H1 (cell line): ENCODE measurements around the gene OPCML. TPM values are rescaled to one million over a fixed set of nuclear protein-coding genes. Genes with fewer than 3 reads are reported as not detected.

Source experiments
- CTCF ChIA-PET: fragments of 300-600 bp; sonication (Branson Sonifier 250); formaldehyde crosslinking; loops from one replicate; lab custom pipeline; 2021; ENCODE audit not compliant: partially characterized antibody; lab: Charles Lee
- POLR2A ChIA-PET: fragments of 300-600 bp; sonication (Branson Sonifier 250); formaldehyde crosslinking; loops from one replicate; lab custom pipeline; 2021; ENCODE audit warnings: inconsistent platforms; ENCODE audit not compliant: partially characterized antibody; lab: Charles Lee
- DNase-seq, 2 experiments: peaks; one replicate each; pipeline versions ENCODE4 v3.0.0 to v3.0.0-alpha.2; 2010 to 2022; ENCODE audit warnings: low spot score in 2 of 2, low read depth in 1 of 2, mixed read lengths in 1 of 2
- FAIRE-seq: peaks from 2 replicates; lab custom pipeline; 2011; peaks lifted over from hg19 to GRCh38; lab: Jason Lieb, UNC
- H2AFZ ChIP-seq: 2 replicates; pipeline ENCODE4 v1.8.1; 2012; ENCODE audit warnings: low read length, inconsistent platforms
- H2AK5ac ChIP-seq: 2 replicates; pipeline ENCODE4 v1.6.1; 2013; ENCODE audit warnings: low read depth, low read length
- H2BK120ac ChIP-seq: replicated peaks from 2 replicates; pipeline ENCODE3; 2013; ENCODE audit warnings: low read depth, low read length, inconsistent platforms
- H2BK12ac ChIP-seq: 2 replicates; pipeline ENCODE4 v1.6.1; 2013; ENCODE audit warnings: low read depth, low read length
- H2BK15ac ChIP-seq: 2 replicates; pipeline ENCODE4 v1.6.1; 2013; ENCODE audit warnings: low read length
- H2BK20ac ChIP-seq: 2 replicates; pipeline ENCODE4 v1.6.1; 2013; ENCODE audit warnings: low read length
- H2BK5ac ChIP-seq: 2 replicates; pipeline ENCODE4 v1.6.1; 2013; ENCODE audit warnings: low read depth, low read length
- H3K14ac ChIP-seq: 2 replicates; pipeline ENCODE4 v1.6.1; 2013; ENCODE audit warnings: inconsistent platforms; ENCODE audit not compliant: insufficient read length
- H3K18ac ChIP-seq: 2 replicates; pipeline ENCODE4 v1.6.1; 2013; ENCODE audit warnings: low read length; ENCODE audit errors: extremely low read depth
- H3K23ac ChIP-seq: 2 replicates; pipeline ENCODE4 v1.6.1; 2013; ENCODE audit warnings: inconsistent platforms; ENCODE audit not compliant: insufficient read length
- H3K23me2 ChIP-seq: 2 replicates; pipeline ENCODE4 v1.6.1; 2013; ENCODE audit warnings: low read depth, low read length
- H3K27ac ChIP-seq: 2 replicates; pipeline ENCODE4 v1.6.1; 2011; ENCODE audit warnings: low read depth, low read length, inconsistent platforms
- H3K27me3 ChIP-seq, 4 experiments: replicated peaks in 1 of 4; 1 replicate in 1 of 4; 2 replicates in 3 of 4; pipeline versions ENCODE4 v1.6.1 to v1.8.1; 2011 to 2013; ENCODE audit warnings: low read length in 3 of 4, mild to moderate bottlenecking in 3 of 4, inconsistent platforms in 2 of 4, mixed read lengths in 2 of 4, moderate library complexity in 1 of 4; ENCODE audit not compliant: control insufficient read depth in 3 of 4, insufficient read depth in 3 of 4; ENCODE audit errors: extremely low read depth in 1 of 4
- H3K36me3 ChIP-seq, 4 experiments: 2 replicates each; pipeline versions ENCODE4 v1.6.1 to v1.8.1; 2011 to 2013; ENCODE audit warnings: mild to moderate bottlenecking in 4 of 4, low read length in 3 of 4, moderate library complexity in 2 of 4, control low read depth in 1 of 4, inconsistent platforms in 1 of 4; ENCODE audit not compliant: insufficient read depth in 4 of 4, control insufficient read depth in 2 of 4
- H3K4ac ChIP-seq: replicated peaks from 2 replicates; pipeline ENCODE3; 2013; ENCODE audit warnings: low read length, low read depth, mixed read lengths, inconsistent platforms; ENCODE audit not compliant: insufficient read length
- H3K4me1 ChIP-seq, 4 experiments: replicated peaks in 1 of 4; 1 replicate in 1 of 4; 2 replicates in 3 of 4; pipeline versions ENCODE4 v1.6.1 to v1.8.1; 2011 to 2013; ENCODE audit warnings: low read length in 3 of 4, inconsistent platforms in 2 of 4, mixed read lengths in 1 of 4; ENCODE audit not compliant: insufficient read depth in 4 of 4, control insufficient read depth in 3 of 4
- H3K4me2 ChIP-seq, 2 experiments: 2 replicates each; pipeline versions ENCODE4 v1.6.1 to v1.8.1; 2011 to 2013; ENCODE audit warnings: low read depth in 2 of 2, low read length in 2 of 2, control low read depth in 1 of 2, inconsistent platforms in 1 of 2, mild to moderate bottlenecking in 1 of 2; ENCODE audit not compliant: insufficient read depth in 1 of 2
- H3K4me3 ChIP-seq, 4 experiments: fragments of 200-600, 300-600 bp in 1 of 4; sonication (generic), shearing (Covaris generic), sonication (Bioruptor Twin) in 1 of 4; 2 replicates each; pipeline versions ENCODE4 v1.5.1 to v1.8.1; 2011 to 2016; ENCODE audit warnings: low read length in 4 of 4, low read depth in 3 of 4, control low read depth in 2 of 4, inconsistent platforms in 2 of 4, mild to moderate bottlenecking in 2 of 4, mixed read lengths in 1 of 4, moderate library complexity in 1 of 4; ENCODE audit not compliant: insufficient read depth in 2 of 4; ENCODE audit errors: extremely low read depth in 1 of 4
- H3K56ac ChIP-seq: replicated peaks from 2 replicates; pipeline ENCODE3; 2013; ENCODE audit warnings: low read depth, mild to moderate bottlenecking, mixed read lengths, low read length, inconsistent platforms; ENCODE audit not compliant: insufficient read length
- H3K79me1 ChIP-seq: 2 replicates; pipeline ENCODE4 v1.6.1; 2013; ENCODE audit warnings: low read depth, low read length, control low read depth
- H3K79me2 ChIP-seq, 2 experiments: 2 replicates each; pipeline versions ENCODE4 v1.6.1 to v1.8.1; 2012 to 2013; ENCODE audit warnings: low read length in 2 of 2, mild to moderate bottlenecking in 2 of 2, inconsistent platforms in 1 of 2; ENCODE audit not compliant: insufficient read depth in 2 of 2, control insufficient read depth in 1 of 2
- H3K9ac ChIP-seq, 4 experiments: replicated peaks in 1 of 4; 1 replicate in 1 of 4; 2 replicates in 3 of 4; pipeline versions ENCODE4 v1.6.1 to v1.8.1; 2011 to 2013; ENCODE audit warnings: low read depth in 3 of 4, low read length in 3 of 4, control low read depth in 2 of 4, mild to moderate bottlenecking in 2 of 4, moderate library complexity in 2 of 4, inconsistent platforms in 1 of 4; ENCODE audit errors: extremely low read depth in 1 of 4
- H3K9me3 ChIP-seq, 2 experiments: 2 replicates each; pipeline versions ENCODE4 v1.6.1 to v1.8.1; 2012 to 2013; ENCODE audit warnings: mild to moderate bottlenecking in 2 of 2, moderate library complexity in 2 of 2, control low read depth in 1 of 2, inconsistent platforms in 1 of 2, low read depth in 1 of 2, low read length in 1 of 2, mixed read lengths in 1 of 2; ENCODE audit not compliant: insufficient read depth in 2 of 2
- H4K20me1 ChIP-seq, 2 experiments: replicated peaks in 1 of 2; 2 replicates each; pipeline versions ENCODE3 to v1.8.1; 2011 to 2013; ENCODE audit warnings: inconsistent platforms in 2 of 2, low read length in 2 of 2, mild to moderate bottlenecking in 1 of 2; ENCODE audit not compliant: insufficient read depth in 2 of 2, control insufficient read depth in 1 of 2
- H4K5ac ChIP-seq: 2 replicates; pipeline ENCODE4 v1.6.1; 2013; ENCODE audit warnings: low read length, low read depth, mixed read lengths, inconsistent platforms; ENCODE audit not compliant: insufficient read length
- H4K8ac ChIP-seq: 2 replicates; pipeline ENCODE4 v1.8.0; 2013; ENCODE audit warnings: mild to moderate bottlenecking, moderate library complexity, low read length, inconsistent platforms; ENCODE audit not compliant: insufficient read depth; ENCODE audit errors: extremely low read depth
- H4K91ac ChIP-seq: replicated peaks from 2 replicates; pipeline ENCODE3; 2013; ENCODE audit warnings: low read length, mixed read lengths, inconsistent platforms; ENCODE audit not compliant: insufficient read length
- CHD2 ChIP-seq: IDR thresholded peaks from 2 replicates; pipeline ENCODE4 v1.6.1; 2012; ENCODE audit warnings: low read length, improper control_type of control experiment
- CTBP2 ChIP-seq: IDR thresholded peaks from 2 replicates; pipeline ENCODE4 v1.7.0; 2011; ENCODE audit warnings: borderline replicate concordance, mild to moderate bottlenecking, moderate library complexity, mixed read lengths, low read length; ENCODE audit not compliant: insufficient read depth, insufficient read length
- MAFK ChIP-seq: IDR thresholded peaks from 2 replicates; pipeline ENCODE4 v1.6.1; 2012; ENCODE audit warnings: low read depth, mild to moderate bottlenecking, improper control_type of control experiment, low read length
- POU5F1 ChIP-seq: IDR thresholded peaks from 2 replicates; pipeline ENCODE4 v1.6.1; 2011; ENCODE audit warnings: low read depth, mild to moderate bottlenecking, low read length, moderate library complexity
- RNF2 ChIP-seq: fragments of 200-900, 300-1000 bp; sonication (generic); IDR thresholded peaks from 2 replicates; pipeline ENCODE4 v1.7.1; 2016; ENCODE audit warnings: borderline replicate concordance, low read depth, mild to moderate bottlenecking, antibody characterized with exemption, low read length; ENCODE audit not compliant: poor library complexity, severe bottlenecking; ENCODE audit errors: missing control alignments
- SP1 ChIP-seq: IDR thresholded peaks from 2 replicates; pipeline ENCODE4 v1.6.1; 2011; ENCODE audit warnings: low read depth, low read length
- SUZ12 ChIP-seq: fragments of 200-600 bp; sonication (generic); IDR thresholded peaks from 2 replicates; pipeline ENCODE4 v1.6.1; 2012; ENCODE audit warnings: mild to moderate bottlenecking, inconsistent platforms, low read length, moderate library complexity, mixed read lengths
- TAF1 ChIP-seq: IDR thresholded peaks from 2 replicates; pipeline ENCODE4 v1.6.1; 2011; ENCODE audit warnings: mild to moderate bottlenecking, low read depth, low read length
- WGBS, 2 experiments: shearing (Covaris generic) in 1 of 2; methylation state at CpG; one replicate each; pipeline versions ENCODE4 v1.1.6 to v1.1.7; 2013 to 2015; ENCODE audit warnings: low lambda C conversion rate in 2 of 2, mixed read lengths in 2 of 2, inconsistent platforms in 1 of 2, low coverage in 1 of 2, missing lambda C conversion rate in 1 of 2; ENCODE audit not compliant: insufficient replicate concordance in 2 of 2, insufficient coverage in 1 of 2, insufficient read length in 1 of 2; ENCODE audit errors: extremely low coverage in 1 of 2, missing lambda C conversion rate in 1 of 2; 5-methylcytosine and 5-hydroxymethylcytosine counted together
- polyA plus RNA-seq, 7 experiments: library from polyadenylated mRNA; depleted of rRNA in 3 of 7; stranded (reverse) in 5 of 7; unstranded in 2 of 7; fragments of >200 nt in 5 of 7; fragments of 200-250 nt in 2 of 7; gene quantifications; 1 replicate in 5 of 7; 2 replicates in 1 of 7; 4 replicates in 1 of 7; pipeline versions ENCODE4 v1.2.1 to v1.2.3, GENCODE V29; 2011 to 2013; ENCODE audit warnings: missing spikeins in 2 of 7, mixed read lengths in 2 of 7
- total RNA-seq: library from RNA; stranded (reverse); fragmentation: NEBNext Ultra II Directional; extraction: Animal tissue kit (Norgen Biotek cat#: 25700); gene quantifications from 2 replicates; pipeline ENCODE4 v1.2.1, GENCODE V29; 2021

The OPCML gene
- total and polyA plus RNA-seq, 2 of the 8 experiments (the other 6 are each of a cell fraction or from before 2014, with no cell fraction given): 2.3 to 3.1 TPM

DNA sequence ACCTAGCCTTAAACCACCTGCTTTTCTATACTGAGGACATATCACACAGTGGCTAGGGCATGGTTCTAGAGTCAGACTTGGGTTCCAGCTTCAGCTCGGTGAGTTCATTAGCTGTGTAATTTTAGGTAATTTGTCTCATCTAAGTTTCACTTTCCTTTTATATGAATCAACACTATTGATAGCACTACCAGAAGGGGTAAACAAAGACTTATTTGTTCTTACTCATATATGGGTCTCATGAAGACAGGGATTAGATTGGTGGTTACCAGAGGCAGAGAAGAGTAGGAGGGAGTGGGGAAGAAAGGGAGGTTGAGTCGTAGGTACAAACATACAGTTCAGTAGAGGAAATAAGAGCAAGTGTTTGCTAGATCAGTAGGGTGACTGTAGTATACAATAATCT, 924.7 kb downstream of the OPCML start:
- TF ChIP-seq SUZ12 (no peak), RNF2 (no peak), CHD2 (no peak), POU5F1 (no peak), SP1 (no peak), TAF1 (no peak), CTBP2 (no peak), MAFK (no peak)
- Histone ChIP-seq H3K4me3 (no peak overlapping the region), H3K27me3 (no peaks in the 10 kb centered on the region), H3K23me2 (no peaks in the 10 kb centered on the region), H4K91ac (no peak overlapping the region), H3K23ac (no peak overlapping the region), H3K79me2 (no peaks in the 10 kb centered on the region), H3K9ac (no peak overlapping the region), H3K4ac (no peak overlapping the region), H3K79me1 (no peaks in the 10 kb centered on the region), H2AK5ac (no peak overlapping the region), H3K4me1 (no peaks in the 10 kb centered on the region; a peak in 1 of 7 replicates), H2AFZ (no peak overlapping the region), H3K9me3 (no peaks in the 10 kb centered on the region), H3K4me2 (no peak overlapping the region), H3K14ac (no peak overlapping the region), H3K56ac (no peak overlapping the region), H3K27ac (no peak overlapping the region), H2BK120ac (no peak overlapping the region), H4K5ac (no peak overlapping the region), H4K8ac (no peak overlapping the region), H4K20me1 (no peaks in the 10 kb centered on the region), H2BK5ac (no peak overlapping the region), H2BK20ac (no peak overlapping the region), H2BK15ac (no peak overlapping the region), H3K36me3 (no peaks in the 10 kb centered on the region), H2BK12ac (no peak overlapping the region), H3K18ac (no peak overlapping the region)
- FAIRE-seq: no peak
- 95% methylated on average over 2 of the region's 2 CpGs; no CpG with 5 or more reads in 1 of the 2 experiments for WGBS, 2 experiments
- CTCF ChIA-PET: no interaction called here
- POLR2A ChIA-PET: no interaction called here
- DNase-seq: no peak
